ENCODE results near the gene RAPGEF5. TPM values are rescaled to one million over a fixed set of nuclear protein-coding genes. Genes with fewer than 3 reads are reported as not detected.

The RAPGEF5 gene
- total RNA-seq, 2 donors from 2014 or later = 66.5 to 70.8 TPM

GRCh38 chr7:22267930-22268615 is 88.9 kb downstream of the RAPGEF5 start:
- Histone ChIP-seq H3K4me1 (ENCODE audit: control insufficient read depth in 1 of 2, low read depth in 2 of 2) (no peaks in the 10 kb centered on the region), H3K36me3 (no peaks in the 10 kb centered on the region)

GRCh38 chr7:22262538-22262937 is 94.4 kb downstream of the RAPGEF5 start:
- ATAC-seq (ENCODE audit: insufficient number of reproducible peaks, low FRiP score, low read depth) (no peak), DNase-seq (ENCODE audit: low spot score) (no peak)
- TF ChIP-seq CTCF (IDR thresholded peaks at IDR 0.05) = no peak
- no peaks in the 10 kb centered on the region for H3K36me3 ChIP-seq
- H3K27me3 ChIP-seq (replicated peaks; ENCODE audit: insufficient read depth) = no peaks in the 10 kb centered on the region
- H3K4me1 ChIP-seq (ENCODE audit: control insufficient read depth in 1 of 2, low read depth in 2 of 2) = no peaks in the 10 kb centered on the region
- H3K4me3 ChIP-seq = no peak overlapping the region
- no peak overlapping the region for H3K27ac ChIP-seq
- H3K9me3 ChIP-seq = no peaks in the 10 kb centered on the region

More at GRCh38 chr7:22267930-22268615, 88.9 kb downstream of the RAPGEF5 start:
- ATAC-seq (ENCODE audit: insufficient number of reproducible peaks, low FRiP score, low read depth) = no peak
- no peak for TF ChIP-seq CTCF (IDR thresholded peaks at IDR 0.05)
- H3K9me3 ChIP-seq = no peaks in the 10 kb centered on the region
- no peak overlapping the region for H3K27ac ChIP-seq
- no peak for DNase-seq (ENCODE audit: low spot score)
- H3K4me3 ChIP-seq = no peak overlapping the region
- no peaks in the 10 kb centered on the region for H3K27me3 ChIP-seq (replicated peaks; ENCODE audit: insufficient read depth)

- no peaks in the 10 kb centered on the region for H3K27me3 ChIP-seq (replicated peaks; ENCODE audit: insufficient read depth)
- H3K27ac ChIP-seq = no peak overlapping the region
- H3K36me3 ChIP-seq = no peaks in the 10 kb centered on the region
- H3K9me3 ChIP-seq = no peaks in the 10 kb centered on the region
- peak; percentile 52 for TF ChIP-seq CTCF (IDR thresholded peaks at IDR 0.05)
- H3K4me1 ChIP-seq (ENCODE audit: control insufficient read depth in 1 of 2, low read depth in 2 of 2) = no peaks in the 10 kb centered on the region
- DNase-seq (ENCODE audit: low spot score) (no peak), ATAC-seq (ENCODE audit: insufficient number of reproducible peaks, low FRiP score, low read depth) (peak; percentile 41)
- H3K4me3 ChIP-seq = peak overlapping the region; percentile 42
Observed at GRCh38 chr7:22256541-22257096, 100.3 kb downstream of the RAPGEF5 start.

- Histone ChIP-seq H3K4me3 (peak overlapping the region; percentile 42), H3K4me1 (ENCODE audit: control insufficient read depth in 1 of 2, low read depth in 2 of 2) (no peaks in the 10 kb centered on the region), H3K9me3 (no peaks in the 10 kb centered on the region), H3K27ac (no peak overlapping the region), H3K36me3 (no peaks in the 10 kb centered on the region), H3K27me3 (replicated peaks; ENCODE audit: insufficient read depth) (no peaks in the 10 kb centered on the region)
- no peak for ATAC-seq (ENCODE audit: insufficient number of reproducible peaks, low FRiP score, low read depth)
- DNase-seq (ENCODE audit: low spot score) = no peak
- no peak for TF ChIP-seq CTCF (IDR thresholded peaks at IDR 0.05)
Observed at GRCh38 chr7:22255834-22256233, 101.1 kb downstream of the RAPGEF5 start.

GRCh38 chr7:22255342-22255741 is 101.6 kb downstream of the RAPGEF5 start:
- no peak for TF ChIP-seq CTCF (IDR thresholded peaks at IDR 0.05)
- no peak overlapping the region for H3K27ac ChIP-seq
- H3K9me3 ChIP-seq = no peaks in the 10 kb centered on the region
- no peaks in the 10 kb centered on the region for H3K27me3 ChIP-seq (replicated peaks; ENCODE audit: insufficient read depth)
- ATAC-seq (ENCODE audit: insufficient number of reproducible peaks, low FRiP score, low read depth) (no peak), DNase-seq (ENCODE audit: low spot score) (no peak)
- no peak overlapping the region for H3K4me3 ChIP-seq
- no peaks in the 10 kb centered on the region for H3K4me1 ChIP-seq (ENCODE audit: control insufficient read depth in 1 of 2, low read depth in 2 of 2)
- no peaks in the 10 kb centered on the region for H3K36me3 ChIP-seq
